IMR-90 (cell line): ENCODE measurements around the gene FAM81A. TPM values are rescaled to one million over a fixed set of nuclear protein-coding genes. Genes with fewer than 3 reads are reported as not detected.

Experiments used
- ATAC-seq: fragments of 200-7000 bp; cut with Tn5 transposase; 2 replicates; pipeline ENCODE4 v1.9.1; 2020; ENCODE audit warnings: low read depth, mild to moderate bottlenecking, moderate library complexity
- BruUV-seq: library from RNA; stranded (reverse); fragments of 400-500 nt; replicated peaks from 2 replicates; lab custom pipeline; 2021; lab: Mats Ljungman, UMichigan
- CTCF ChIA-PET: fragments of 300-600 bp; formaldehyde crosslinking; extraction: SDS; loops from one replicate; lab custom pipeline; 2021; ENCODE audit warnings: antibody characterized with exemption; lab: Yijun Ruan, JAX
- POLR2A ChIA-PET: fragments of 300-600 bp; sonication (Branson Sonifier 250); formaldehyde crosslinking; loops from one replicate; lab custom pipeline; 2022; ENCODE audit warnings: antibody characterized with exemption; ENCODE audit not compliant: unreplicated experiment; lab: Charles Lee
- DNase-seq: peaks from one replicate; pipeline ENCODE4 v3.0.0; 2013
- H2AFZ ChIP-seq: replicated peaks from 2 replicates; pipeline ENCODE3; 2013; ENCODE audit warnings: low read length, mild to moderate bottlenecking; ENCODE audit not compliant: poor library complexity
- H2AK5ac ChIP-seq: 2 replicates; pipeline ENCODE4 v1.6.1; 2013; ENCODE audit warnings: low read depth, low read length, inconsistent platforms
- H2AK9ac ChIP-seq: replicated peaks from 2 replicates; pipeline ENCODE3; 2013; ENCODE audit warnings: mild to moderate bottlenecking, low read depth, low read length, moderate library complexity; ENCODE audit not compliant: poor library complexity
- H2BK120ac ChIP-seq: 2 replicates; pipeline ENCODE4 v1.6.1; 2013; ENCODE audit warnings: low read depth, low read length, inconsistent platforms
- H2BK15ac ChIP-seq: 3 replicates; pipeline ENCODE4 v1.6.1; 2013; ENCODE audit warnings: low read depth, low read length, inconsistent platforms
- H2BK20ac ChIP-seq: 2 replicates; pipeline ENCODE4 v1.6.1; 2013; ENCODE audit warnings: low read depth, mild to moderate bottlenecking, inconsistent platforms, low read length, moderate library complexity
- H2BK5ac ChIP-seq: 2 replicates; pipeline ENCODE4 v1.6.1; 2013; ENCODE audit warnings: mild to moderate bottlenecking, low read depth, low read length, inconsistent platforms; ENCODE audit not compliant: poor library complexity, severe bottlenecking
- H3K14ac ChIP-seq: replicated peaks from 2 replicates; pipeline ENCODE4 v1.6.1; 2013; ENCODE audit warnings: low read depth, low read length, inconsistent platforms
- H3K18ac ChIP-seq: 2 replicates; pipeline ENCODE4 v1.6.1; 2013; ENCODE audit warnings: low read depth, low read length, control low read depth
- H3K23ac ChIP-seq: 2 replicates; pipeline ENCODE4 v1.6.1; 2013; ENCODE audit warnings: low read depth, low read length, inconsistent platforms
- H3K27ac ChIP-seq: 2 replicates; pipeline ENCODE4 v1.5.1; 2013; ENCODE audit warnings: mild to moderate bottlenecking, control low read depth, low read length; ENCODE audit not compliant: insufficient read depth
- H3K27me3 ChIP-seq: 2 replicates; pipeline ENCODE4 v1.6.1; 2013; ENCODE audit warnings: low read length; ENCODE audit not compliant: control insufficient read depth, insufficient read depth
- H3K36me3 ChIP-seq: 2 replicates; pipeline ENCODE4 v1.6.1; 2013; ENCODE audit warnings: low read length, mixed read lengths; ENCODE audit not compliant: control insufficient read depth, insufficient read depth
- H3K4ac ChIP-seq: 2 replicates; pipeline ENCODE4 v1.6.1; 2013; ENCODE audit warnings: low read depth, low read length, inconsistent platforms
- H3K4me1 ChIP-seq: 2 replicates; pipeline ENCODE4 v1.6.1; 2013; ENCODE audit warnings: low read length, mixed read lengths; ENCODE audit not compliant: control insufficient read depth, insufficient read depth
- H3K4me2 ChIP-seq: 2 replicates; pipeline ENCODE4 v1.6.1; 2013; ENCODE audit warnings: low read depth, mild to moderate bottlenecking, control low read depth, low read length, moderate library complexity
- H3K4me3 ChIP-seq: 2 replicates; pipeline ENCODE4 v1.5.1; 2013; ENCODE audit warnings: low read depth, mild to moderate bottlenecking, control low read depth, low read length, moderate library complexity; ENCODE audit not compliant: insufficient read depth
- H3K56ac ChIP-seq: 2 replicates; pipeline ENCODE4 v1.6.1; 2013; ENCODE audit warnings: low read length, inconsistent platforms; ENCODE audit not compliant: insufficient read depth; ENCODE audit errors: extremely low read depth
- H3K79me1 ChIP-seq, 2 experiments: 2 replicates each; pipeline ENCODE4 v1.6.1; 2013; ENCODE audit warnings: low read length in 2 of 2, inconsistent platforms in 1 of 2, low read depth in 1 of 2
- H3K9ac ChIP-seq: 2 replicates; pipeline ENCODE4 v1.6.1; 2013; ENCODE audit warnings: low read depth, low read length, control low read depth
- H3K9me1 ChIP-seq: 2 replicates; pipeline ENCODE4 v1.6.1; 2013; ENCODE audit warnings: low read length, inconsistent platforms; ENCODE audit not compliant: insufficient read depth
- H3K9me3 ChIP-seq: 2 replicates; pipeline ENCODE4 v1.6.1; 2013; ENCODE audit warnings: low read length; ENCODE audit not compliant: control insufficient read depth, insufficient read depth
- H4K20me1 ChIP-seq: 2 replicates; pipeline ENCODE4 v1.6.1; 2013; ENCODE audit warnings: low read length, inconsistent platforms; ENCODE audit not compliant: insufficient read depth
- H4K5ac ChIP-seq: 2 replicates; pipeline ENCODE4 v1.6.1; 2013; ENCODE audit warnings: mild to moderate bottlenecking, low read depth, low read length, control low read depth
- H4K8ac ChIP-seq, 2 experiments: 2 replicates each; pipeline ENCODE4 v1.6.1; 2013; ENCODE audit warnings: low read depth in 2 of 2, low read length in 2 of 2, control low read depth in 1 of 2, inconsistent platforms in 1 of 2
- H4K91ac ChIP-seq: 2 replicates; pipeline ENCODE4 v1.6.1; 2013; ENCODE audit warnings: low read depth, low read length, inconsistent platforms; ENCODE audit not compliant: insufficient read depth
- BHLHE40 ChIP-seq: fragments of 150-350 bp; IDR thresholded peaks from 2 replicates; pipeline ENCODE4 v1.6.1; 2016; ENCODE audit warnings: mild to moderate bottlenecking, low read depth, low read length
- CEBPB ChIP-seq: IDR thresholded peaks from 2 replicates; pipeline ENCODE4 v1.6.1; 2012; ENCODE audit warnings: low read depth, low read length, improper control_type of control experiment
- CHD1 ChIP-seq: IDR thresholded peaks from 2 replicates; pipeline ENCODE4 v1.6.1; 2012; ENCODE audit warnings: low read depth, low read length, improper control_type of control experiment
- CTCF ChIP-seq: conservative IDR thresholded peaks from 2 replicates; pipeline ENCODE4 v1.5.1; 2012; ENCODE audit warnings: mild to moderate bottlenecking, low read depth, low read length, improper control_type of control experiment
- ELK1 ChIP-seq: fragments of 150-350 bp; IDR thresholded peaks from 2 replicates; pipeline ENCODE4 v1.6.1; 2016; ENCODE audit warnings: low read depth, mild to moderate bottlenecking, low read length, moderate library complexity, borderline replicate concordance
- FOS ChIP-seq: fragments of 150-350 bp; IDR thresholded peaks from 2 replicates; pipeline ENCODE4 v1.6.1; 2016; ENCODE audit warnings: low read depth, low read length
- MAFK ChIP-seq: IDR thresholded peaks from 2 replicates; pipeline ENCODE4 v1.6.1; 2012; ENCODE audit warnings: low read depth, low read length, improper control_type of control experiment
- NFE2L2 ChIP-seq: fragments of 150-350 bp; IDR thresholded peaks from 2 replicates; pipeline ENCODE4 v1.6.1; 2016; ENCODE audit warnings: low read depth, mild to moderate bottlenecking, low read length
- POLR2A ChIP-seq: IDR thresholded peaks from 2 replicates; pipeline ENCODE4 v1.6.1; 2012; ENCODE audit warnings: mild to moderate bottlenecking, low read depth, low read length
- RAD21 ChIP-seq: IDR thresholded peaks from 2 replicates; pipeline ENCODE4 v1.6.1; 2012; ENCODE audit warnings: low read length, improper control_type of control experiment
- RCOR1 ChIP-seq: IDR thresholded peaks from 2 replicates; pipeline ENCODE4 v1.6.1; 2012; ENCODE audit warnings: mild to moderate bottlenecking, low read length, improper control_type of control experiment; ENCODE audit not compliant: insufficient replicate concordance
- SMC3 ChIP-seq: fragments of 150-350 bp; IDR thresholded peaks from 2 replicates; pipeline ENCODE4 v1.6.1; 2016; ENCODE audit warnings: low read depth, mild to moderate bottlenecking, antibody characterized with exemption, low read length, moderate library complexity
- USF2 ChIP-seq: fragments of 150-350 bp; IDR thresholded peaks from 2 replicates; pipeline ENCODE4 v1.6.1; 2017; ENCODE audit warnings: mild to moderate bottlenecking, antibody characterized with exemption, low read length, low read depth
- WGBS, 2 experiments: methylation state at CpG; one replicate each; pipeline versions ENCODE4 v1.1.5 to v1.1.7; 2013; ENCODE audit warnings: missing lambda C conversion rate in 2 of 2; ENCODE audit not compliant: insufficient read length in 1 of 2; ENCODE audit errors: extremely low coverage in 2 of 2; 5-methylcytosine and 5-hydroxymethylcytosine counted together
- dilution Hi-C: fragments of 300-500 bp; cut with HindIII; formaldehyde crosslinking; loops from one replicate; pipeline ENCODE4 v1.14.3; 2018; ENCODE audit warnings: low sequenced_read_pairs; ENCODE audit not compliant: unreplicated experiment
- in situ Hi-C: fragments of 300-500 bp; cut with MboI; formaldehyde crosslinking; loops from 3 replicates; pipeline ENCODE4 v1.14.3; 2019; ENCODE audit warnings: low sequenced_read_pairs, inconsistent platforms, mixed read lengths
- intact Hi-C: fragments of 100-400 bp; cut with micrococcal nuclease; formaldehyde crosslinking; loops from 2 replicates; pipeline ENCODE4 v1.10.0; 2022
- polyA plus RNA-seq, 3 experiments: library from polyadenylated mRNA; depleted of rRNA; stranded (reverse); fragments of >200 nt; gene quantifications; 2 replicates each; pipeline ENCODE4 v1.2.3, GENCODE V29; 2012; ENCODE audit warnings: low replicate concordance in 1 of 3
- total RNA-seq: library from RNA; depleted of rRNA; stranded (reverse); fragments of >200 nt; gene quantifications from 2 replicates; pipeline ENCODE4 v1.2.3, GENCODE V29; 2012

FAM81A gene
- total and polyA plus RNA-seq, 2 of the 4 experiments (the other 2 are of a cell fraction), result not detected

GRCh38 chr15:59491062-59491461, 53.1 kb downstream of the FAM81A start:
- H2AFZ ChIP-seq, result no peak overlapping the region
- H3K27me3 ChIP-seq, result peaks cover 2% of the 10 kb centered on the region; the same call in 1 of the 2 replicates
- 4% methylated on average over 3 of the region's 5 CpGs; no CpG with 5 or more reads in 1 of the 2 experiments for WGBS, 2 experiments
- H4K5ac ChIP-seq, result no peak overlapping the region
- H3K36me3 ChIP-seq, result no peaks in the 10 kb centered on the region
- no peak overlapping the region for H3K4me2 ChIP-seq
- ChIA-PET POLR2A (no interaction called here), CTCF (no interaction called here)
- DNase-seq (no peak), ATAC-seq (no peak)
- no peak overlapping the region for H3K4me3 ChIP-seq
- H2BK5ac ChIP-seq, result no peak overlapping the region
- H3K9me3 ChIP-seq, result peaks cover 3% of the 10 kb centered on the region; the same call in 1 of the 2 replicates
- TF ChIP-seq RCOR1 (no peak), POLR2A (no peak), CTCF (no peak), SMC3 (no peak), CHD1 (no peak), USF2 (no peak), ELK1 (no peak), NFE2L2 (no peak), CEBPB (no peak), BHLHE40 (no peak), RAD21 (no peak), FOS (no peak), MAFK (no peak)
- no peak overlapping the region for H3K18ac ChIP-seq
- dilution Hi-C loops, result no loop called here
- H4K91ac ChIP-seq, result no peak overlapping the region
- no peak overlapping the region for H4K8ac ChIP-seq
- H3K27ac ChIP-seq, result no peak overlapping the region
- H3K56ac ChIP-seq, result no peak overlapping the region
- H3K9ac ChIP-seq, result no peak overlapping the region
- no peak overlapping the region for H3K4ac ChIP-seq
- intact Hi-C loops, result loop anchor here (5.0 kb wide), 2 partner anchors 344 to 394 kb away; no protein-coding TSS in a partner anchor
- in situ Hi-C loops, result loop anchor here (5.0 to 25.0 kb wide), 4 partner anchors 246 to 1279 kb away; no protein-coding TSS in a partner anchor
- no TSS peak for BruUV-seq
- H3K23ac ChIP-seq, result no peak overlapping the region
- no peak overlapping the region for H2BK15ac ChIP-seq
- no peak overlapping the region for H2BK20ac ChIP-seq
- H2BK120ac ChIP-seq, result no peak overlapping the region
- H3K9me1 ChIP-seq, result no peaks in the 10 kb centered on the region
- H3K4me1 ChIP-seq, result no peaks in the 10 kb centered on the region
- no peak overlapping the region for H2AK5ac ChIP-seq
- no peak overlapping the region for H2AK9ac ChIP-seq
- no peaks in the 10 kb centered on the region for H4K20me1 ChIP-seq
- no peak overlapping the region for H3K14ac ChIP-seq
- H3K79me1 ChIP-seq, result no peaks in the 10 kb centered on the region
